T-helper 2 cell treated with Interferon-gamma antibody and Interleukin-4, amounts not matched to agents 100 ng/mL and 5 ng/mL, for 36 hours (primary cell): Measurements from ENCODE around the gene HPS3. TPM values are rescaled to one million over a fixed set of nuclear protein-coding genes. Genes with fewer than 3 reads are reported as not detected.
"Not testable (repeated sequence)": the region's sequence is repeated elsewhere in the genome, so short reads cannot be mapped to it uniquely, and the experiment has no call there.

Experiments
- intact Hi-C: fragments of 100-400 bp; cut with micrococcal nuclease; formaldehyde crosslinking; loops from one replicate; pipeline ENCODE4 v1.15.1; 2023
- total RNA-seq: library from RNA; stranded (reverse); gene quantifications from 2 replicates; pipeline ENCODE4 v1.2.3, GENCODE V29; 2022

Gene HPS3
- total RNA-seq, 1 donor from 2014 or later, result 27.0 TPM

- intact Hi-C loops, result no loop called here
These were observed 50.7 kb downstream of the HPS3 start for GRCh38 chr3:149180057-149180573.

- intact Hi-C loops, result no loop called here
These were observed 51.7 kb downstream of the HPS3 start for GRCh38 chr3:149181182-149181581.

- intact Hi-C loops, result no loop called here
These were observed 56.8 kb downstream of the HPS3 start for GRCh38 chr3:149186219-149186618.

GRCh38 chr3:149186721-149187120, 57.3 kb downstream of the HPS3 start:
- intact Hi-C loops, result no loop called here

- intact Hi-C loops, result no loop called here
These were observed 59.1 kb downstream of the HPS3 start for GRCh38 chr3:149188494-149188893.

GRCh38 chr3:149195221-149195620, 65.8 kb downstream of the HPS3 start:
- intact Hi-C loops, result no loop called here

- intact Hi-C loops, result not testable (repeated sequence)
These were observed 67.6 kb downstream of the HPS3 start for GRCh38 chr3:149196805-149197592.

GRCh38 chr3:149197669-149198068, 68.2 kb downstream of the HPS3 start:
- intact Hi-C loops, result no loop called here

GRCh38 chr3:149198611-149199010, 69.2 kb downstream of the HPS3 start:
- intact Hi-C loops, result no loop called here

- intact Hi-C loops, result no loop called here
These were observed 70.0 kb downstream of the HPS3 start for GRCh38 chr3:149199474-149199873.

GRCh38 chr3:149203758-149204157, 74.3 kb downstream of the HPS3 start:
- intact Hi-C loops, result loop anchor here (5.0 kb wide), 1 partner anchor 69 kb away; no protein-coding TSS in a partner anchor

GRCh38 chr3:149204390-149204991, 75.1 kb downstream of the HPS3 start:
- intact Hi-C loops, result loop anchor here (5.0 kb wide), 1 partner anchor 68 kb away; no protein-coding TSS in a partner anchor

GRCh38 chr3:149207475-149207874, 78.0 kb downstream of the HPS3 start:
- intact Hi-C loops, result no loop called here

- intact Hi-C loops, result no loop called here
These were observed 80.0 kb downstream of the HPS3 start for GRCh38 chr3:149209431-149209830.

GRCh38 chr3:149212386-149212785, 82.9 kb downstream of the HPS3 start:
- intact Hi-C loops, result no loop called here

GRCh38 chr3:149214702-149215101, 85.3 kb downstream of the HPS3 start:
- intact Hi-C loops, result no loop called here

- intact Hi-C loops, result no loop called here
These were observed 86.1 kb downstream of the HPS3 start for GRCh38 chr3:149215515-149215914.

GRCh38 chr3:149216193-149216869, 86.9 kb downstream of the HPS3 start:
- intact Hi-C loops, result no loop called here

GRCh38 chr3:149217347-149217746, 87.9 kb downstream of the HPS3 start:
- intact Hi-C loops, result no loop called here

GRCh38 chr3:149219380-149220121, 90.1 kb downstream of the HPS3 start:
- intact Hi-C loops, result not testable (repeated sequence)

GRCh38 chr3:149221783-149222517, 92.5 kb downstream of the HPS3 start, which contains the start of gene CP:
Gene CP (minus strand): TSS chr3:149221829. CDS start chr3:149221792, 37 bp downstream.
- intact Hi-C loops, result no loop called here
